ENCODE data around the gene TARM1. TPM values are rescaled to one million over a fixed set of nuclear protein-coding genes. Genes with fewer than 3 reads are reported as not detected.
"Not testable (repeated sequence)": the region's sequence is repeated elsewhere in the genome, so short reads cannot be mapped to it uniquely, and the experiment has no call there.

Gene TARM1
- total RNA-seq, 2 donors from 2014 or later, result not detected

GRCh38 chr19:54099190-54099902 is 18.2 kb upstream of the TARM1 start:
- DNase-seq (ENCODE audit: low spot score) (no peak), ATAC-seq (ENCODE audit: insufficient number of reproducible peaks, low FRiP score, low read depth) (no peak)
- Histone ChIP-seq H3K4me1 (ENCODE audit: control insufficient read depth in 1 of 2, low read depth in 2 of 2) (peaks cover 13 to 24% of the 10 kb centered on the region in 2 donors), H3K9me3 (no peaks in the 10 kb centered on the region), H3K36me3 (no peaks in the 10 kb centered on the region), H3K27me3 (replicated peaks; ENCODE audit: insufficient read depth) (no peaks in the 10 kb centered on the region), H3K27ac (no peak overlapping the region), H3K4me3 (no peak overlapping the region)
- no peak for TF ChIP-seq CTCF (IDR thresholded peaks at IDR 0.05)

GRCh38 chr19:54096617-54097106 is 15.5 kb upstream of the TARM1 start:
- Histone ChIP-seq H3K27me3 (replicated peaks; ENCODE audit: insufficient read depth) (no peaks in the 10 kb centered on the region), H3K27ac (no peak overlapping the region), H3K4me1 (ENCODE audit: control insufficient read depth in 1 of 2, low read depth in 2 of 2) (peaks cover 5 to 12% of the 10 kb centered on the region in 2 donors), H3K4me3 (peak overlapping the region; percentile 56), H3K36me3 (no peaks in the 10 kb centered on the region), H3K9me3 (no peaks in the 10 kb centered on the region)
- DNase-seq (ENCODE audit: low spot score), result no peak
- no peak for TF ChIP-seq CTCF (IDR thresholded peaks at IDR 0.05)
- no peak for ATAC-seq (ENCODE audit: insufficient number of reproducible peaks, low FRiP score, low read depth)

- not testable (repeated sequence) for ATAC-seq (ENCODE audit: insufficient number of reproducible peaks, low FRiP score, low read depth); H3K9me3 ChIP-seq; DNase-seq (ENCODE audit: low spot score); H3K36me3 ChIP-seq; H3K27me3 ChIP-seq (replicated peaks; ENCODE audit: insufficient read depth); H3K27ac ChIP-seq
- H3K4me3 ChIP-seq, result peak overlapping the region; percentile 63
- H3K4me1 ChIP-seq (ENCODE audit: control insufficient read depth in 1 of 2, low read depth in 2 of 2), result peaks cover 5 to 12% of the 10 kb centered on the region in 2 donors
These were observed 14.9 kb upstream of the TARM1 start for GRCh38 chr19:54095859-54096616.

- DNase-seq (ENCODE audit: low spot score) (no peak), ATAC-seq (ENCODE audit: insufficient number of reproducible peaks, low FRiP score, low read depth) (no peak)
- no peaks in the 10 kb centered on the region for H3K36me3 ChIP-seq
- H3K9me3 ChIP-seq, result no peaks in the 10 kb centered on the region
- peaks cover 5 to 12% of the 10 kb centered on the region in 2 donors for H3K4me1 ChIP-seq (ENCODE audit: control insufficient read depth in 1 of 2, low read depth in 2 of 2)
- H3K4me3 ChIP-seq, result peak overlapping the region; percentile 63
- no peak overlapping the region for H3K27ac ChIP-seq
- no peak for TF ChIP-seq CTCF (IDR thresholded peaks at IDR 0.05)
- H3K27me3 ChIP-seq (replicated peaks; ENCODE audit: insufficient read depth), result no peaks in the 10 kb centered on the region
These were observed 14.1 kb upstream of the TARM1 start for GRCh38 chr19:54095136-54095858.

- peaks cover 5 to 12% of the 10 kb centered on the region in 2 donors for H3K4me1 ChIP-seq (ENCODE audit: control insufficient read depth in 1 of 2, low read depth in 2 of 2)
- ATAC-seq (ENCODE audit: insufficient number of reproducible peaks, low FRiP score, low read depth), result no peak
These were observed 13.3 kb upstream of the TARM1 start for GRCh38 chr19:54094426-54095000.

More at GRCh38 chr19:54094426-54095000, 13.3 kb upstream of the TARM1 start:
- Histone ChIP-seq H3K36me3 (no peaks in the 10 kb centered on the region), H3K4me3 (no peak overlapping the region), H3K9me3 (no peaks in the 10 kb centered on the region), H3K27ac (no peak overlapping the region), H3K27me3 (replicated peaks; ENCODE audit: insufficient read depth) (no peaks in the 10 kb centered on the region)
- no peak for DNase-seq (ENCODE audit: low spot score)
- no peak for TF ChIP-seq CTCF (IDR thresholded peaks at IDR 0.05)

Measured in thoracic aorta (tissue), 2 donors.